GM21423 (cell line): ENCODE results near the gene SPHK1.

ENCODE experiments used
- ATAC-seq: cut with Tn5 transposase; IDR thresholded peaks from one replicate; pipeline ENCODE4 v1.9.1; 2021; ENCODE audit warnings: mild to moderate bottlenecking, moderate library complexity; ENCODE audit not compliant: unreplicated experiment

The SPHK1 gene

DNA sequence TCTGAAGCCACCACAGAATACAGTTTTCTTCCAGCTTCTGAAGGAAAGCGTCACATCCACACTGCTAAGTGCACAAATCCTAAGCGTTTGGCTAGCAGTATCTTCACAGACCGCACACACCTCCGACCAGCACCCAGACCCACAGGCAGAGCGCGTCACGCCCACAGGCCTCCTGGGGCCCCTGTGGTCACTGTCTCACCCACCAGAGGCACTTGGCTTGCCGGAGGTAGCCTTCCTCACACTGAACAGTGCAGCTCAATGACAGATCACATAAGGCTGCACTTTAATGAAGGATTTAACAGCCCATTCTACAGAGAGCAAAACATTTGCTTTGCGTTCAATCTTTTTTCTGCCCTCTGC lies 21.2 kb downstream of the SPHK1 start:
- no peak for ATAC-seq

DNA sequence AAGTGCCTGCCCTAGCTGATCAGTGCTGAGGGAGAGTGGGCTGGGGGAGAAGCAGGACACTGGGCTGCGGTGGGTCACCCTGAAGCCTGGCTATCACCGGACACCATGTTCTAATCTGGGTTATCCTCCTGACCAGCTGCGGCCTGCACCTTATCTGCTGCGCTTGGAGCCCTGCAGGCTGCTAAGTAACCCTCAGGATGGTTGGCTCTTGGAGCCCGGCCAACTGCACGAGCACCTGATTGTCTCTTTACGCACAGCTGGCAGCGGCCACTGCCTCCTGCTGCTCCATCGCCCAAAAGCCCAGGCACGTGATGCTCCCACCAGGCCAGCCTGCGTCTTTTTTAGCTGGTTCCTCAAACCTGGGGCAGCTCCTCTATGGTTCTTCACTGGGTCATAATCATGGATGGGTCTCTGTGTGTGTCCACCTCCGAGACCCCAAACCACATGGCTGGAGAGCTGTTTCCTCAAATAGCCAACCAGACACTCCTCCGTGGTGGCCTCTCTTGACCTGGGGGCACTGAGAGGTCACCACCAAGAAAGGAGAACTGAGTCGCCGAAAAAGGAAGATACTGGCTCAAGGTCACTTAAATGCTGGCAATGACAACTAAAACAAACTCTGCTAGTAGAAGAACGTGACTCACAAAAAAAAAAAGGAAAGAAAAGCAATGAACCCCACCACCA lies 21.7 kb downstream of the SPHK1 start:
- no peak for ATAC-seq

DNA sequence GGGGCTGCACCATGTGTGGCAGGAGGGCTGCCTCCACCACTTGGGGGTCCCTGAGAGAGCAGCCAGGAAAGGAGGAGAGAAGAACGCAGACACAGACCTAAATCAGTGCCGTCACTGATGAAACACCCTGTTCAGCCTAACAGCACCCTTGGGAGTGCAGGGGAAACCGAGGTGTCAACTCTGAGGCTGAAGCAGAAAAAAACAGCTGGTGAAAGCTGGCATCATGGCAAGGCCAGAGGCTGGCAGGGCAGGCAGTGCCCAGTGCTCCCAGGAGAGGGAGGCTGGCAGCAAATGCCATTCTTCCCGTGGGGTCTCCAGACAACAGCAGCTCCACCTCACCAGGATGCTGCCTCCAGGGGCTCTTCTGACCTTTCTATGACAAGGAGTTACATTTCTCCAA lies 23.1 kb downstream of the SPHK1 start:
- ATAC-seq = no peak

DNA sequence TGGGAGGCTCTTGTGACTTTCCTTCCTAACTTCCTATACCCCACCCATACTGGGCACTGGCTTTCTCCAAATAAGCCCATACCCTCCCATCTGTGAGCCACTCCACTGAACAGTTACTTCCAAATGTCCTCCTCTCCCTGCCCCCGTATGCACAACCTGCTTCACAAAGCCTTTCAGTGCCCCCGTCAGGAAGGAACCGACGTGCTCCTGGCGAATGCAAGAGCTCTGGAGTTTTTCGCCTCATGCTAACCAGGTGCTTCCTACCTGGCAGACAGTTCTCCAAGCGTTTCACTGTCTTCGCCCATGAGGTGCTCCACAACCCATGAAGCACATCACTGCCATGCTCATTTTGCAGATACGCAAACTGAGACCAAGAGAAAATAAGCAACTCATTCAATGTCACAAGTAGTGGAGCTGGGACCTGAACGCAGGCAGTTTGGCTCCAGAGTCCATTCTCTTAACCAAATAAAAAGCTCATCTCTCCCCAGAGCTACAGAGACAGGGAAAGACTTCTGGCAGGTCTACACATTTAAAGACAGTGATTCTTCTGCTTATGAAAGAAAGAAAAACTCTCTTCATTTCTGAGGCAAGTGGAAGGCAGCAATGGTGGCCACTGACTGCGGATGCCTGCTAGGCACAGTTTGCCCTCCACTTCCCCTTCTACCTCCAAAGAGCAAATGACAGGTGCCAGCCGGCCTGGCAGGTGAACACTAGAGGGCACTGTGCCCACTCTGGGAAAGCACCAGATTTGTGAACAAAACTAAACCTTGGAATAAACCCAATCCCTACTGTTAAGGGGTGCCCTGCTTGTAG lies 23.8 kb downstream of the SPHK1 start:
- no peak for ATAC-seq

DNA sequence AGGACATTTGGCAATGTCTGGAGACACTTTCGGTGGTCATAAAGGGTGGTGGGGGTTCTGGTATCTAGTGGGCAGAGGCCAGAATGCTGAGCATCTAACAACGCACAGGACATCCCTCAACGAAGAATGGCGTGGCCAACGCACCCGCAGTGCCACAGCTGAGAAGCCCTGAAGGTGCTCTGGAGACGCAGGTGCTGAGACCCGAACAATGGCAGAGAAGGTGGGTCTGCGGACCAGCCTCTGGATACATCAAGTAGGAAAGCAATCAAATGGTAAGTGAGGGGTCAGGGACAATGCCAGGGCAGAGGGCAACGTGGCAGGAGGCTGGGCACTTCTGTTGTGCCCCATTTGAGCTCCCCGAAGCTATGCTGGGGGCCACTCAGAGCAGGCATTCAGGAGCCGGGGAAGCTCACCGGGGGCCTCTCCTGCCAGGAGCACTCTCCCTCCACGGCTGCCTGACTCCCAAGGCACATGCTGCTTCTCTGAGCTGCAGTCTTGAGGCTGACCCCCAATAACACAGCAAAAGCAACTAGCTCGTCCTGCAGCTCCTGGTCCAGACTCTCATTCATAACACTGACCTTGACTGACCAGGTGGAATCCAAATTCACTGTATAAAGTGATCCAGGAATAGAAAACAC lies 26.0 kb downstream of the SPHK1 start:
- ATAC-seq = no peak

DNA sequence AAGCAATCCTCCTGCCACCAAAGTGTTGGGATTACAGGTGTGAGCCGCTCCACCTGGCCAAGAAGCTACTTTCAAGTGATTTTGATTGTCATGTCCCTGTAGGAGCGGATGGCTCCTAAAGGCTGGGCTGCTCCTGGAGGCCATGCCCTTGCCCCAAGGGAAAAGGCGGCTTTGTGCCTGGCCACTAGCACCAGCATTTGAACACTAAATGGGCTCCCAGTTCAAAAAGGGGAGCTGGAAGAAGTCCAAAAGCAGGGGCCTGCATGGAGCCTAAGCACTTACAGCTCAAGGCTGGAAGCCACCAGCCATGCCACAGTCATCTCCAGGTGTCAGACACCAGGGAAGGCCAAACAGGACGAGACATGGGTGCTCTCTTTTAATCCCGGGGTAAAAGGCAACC lies 26.8 kb downstream of the SPHK1 start:
- ATAC-seq = no peak

DNA sequence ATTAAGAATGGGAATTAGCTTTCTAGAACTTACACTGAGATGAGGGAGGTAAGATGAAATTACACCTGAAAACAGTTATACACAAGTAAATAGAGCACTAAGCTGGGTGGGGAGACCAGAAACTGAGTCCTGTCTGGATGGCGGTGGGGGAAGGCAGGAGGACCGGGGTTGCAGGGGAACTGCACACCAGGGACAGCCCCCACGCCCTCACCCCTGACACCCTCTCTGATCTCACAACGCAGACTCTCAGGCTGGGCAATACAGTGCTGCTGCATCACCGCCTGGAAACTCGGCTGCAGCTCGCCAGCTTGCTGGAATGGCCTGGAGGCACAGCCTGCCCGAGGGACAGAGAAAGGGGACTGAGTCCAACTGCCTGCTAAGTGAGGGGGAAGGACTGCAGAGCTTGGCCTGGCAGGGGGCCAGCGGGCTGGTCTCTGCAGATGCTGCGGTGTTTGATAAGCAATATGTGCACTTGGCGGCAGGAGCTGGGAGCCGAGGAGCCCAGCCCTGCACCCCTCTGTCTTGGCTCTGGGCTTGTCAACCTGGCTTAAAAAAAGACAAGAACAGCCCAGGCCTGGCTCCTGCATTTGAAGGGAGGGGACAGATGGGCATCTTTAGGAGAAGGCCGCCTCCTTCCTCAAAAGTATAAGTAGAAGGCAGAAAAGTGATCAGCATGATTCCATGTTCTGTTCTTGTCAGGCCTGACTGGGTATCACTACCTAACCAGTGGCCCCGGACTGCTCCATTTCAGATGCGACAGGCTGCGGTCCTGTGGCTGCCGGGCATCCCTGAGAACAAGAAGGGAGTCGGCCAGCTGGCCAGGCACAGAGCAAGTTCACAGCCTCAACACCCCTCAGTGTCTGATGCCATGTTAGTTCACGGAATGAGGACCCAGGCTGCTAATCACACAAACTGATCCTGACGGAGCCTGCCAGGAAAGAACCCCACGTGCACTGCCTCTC lies 30.2 kb downstream of the SPHK1 start:
- no peak for ATAC-seq

DNA sequence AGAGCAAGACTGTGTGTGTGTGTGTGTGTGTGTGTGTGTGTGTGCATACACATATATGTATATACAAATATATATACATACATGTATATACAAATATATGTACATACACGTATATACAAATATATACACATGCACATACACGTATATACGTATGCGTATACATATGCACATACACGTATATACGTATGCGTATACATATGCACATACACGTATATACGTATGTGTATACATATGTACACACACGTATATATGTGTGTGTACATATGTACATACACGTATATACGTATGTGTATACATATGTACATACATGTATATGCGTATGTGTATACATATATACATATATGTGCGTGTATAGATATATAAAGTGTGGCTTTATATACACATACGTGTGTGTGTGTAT lies 31.4 kb downstream of the SPHK1 start:
- no peak for ATAC-seq

DNA sequence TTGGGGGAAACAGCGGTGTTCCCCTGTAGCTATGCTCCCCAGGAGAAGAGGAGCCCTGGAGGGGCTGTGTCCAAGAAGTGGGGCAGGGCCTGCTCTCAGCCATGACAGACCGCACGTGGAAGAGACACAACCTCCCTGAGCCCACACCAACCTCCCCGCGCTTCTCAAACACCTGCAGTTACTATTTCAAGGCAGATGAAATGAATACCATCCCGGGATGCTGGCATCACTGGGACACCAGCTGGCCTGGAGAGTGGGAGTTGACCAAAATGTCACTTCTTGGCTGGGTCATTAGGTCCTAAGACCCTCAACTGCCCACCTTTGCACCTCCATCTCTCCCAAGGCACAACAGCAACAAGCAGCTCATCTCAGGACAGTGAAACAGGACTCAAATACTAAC lies 32.0 kb downstream of the SPHK1 start:
- no peak for ATAC-seq

DNA sequence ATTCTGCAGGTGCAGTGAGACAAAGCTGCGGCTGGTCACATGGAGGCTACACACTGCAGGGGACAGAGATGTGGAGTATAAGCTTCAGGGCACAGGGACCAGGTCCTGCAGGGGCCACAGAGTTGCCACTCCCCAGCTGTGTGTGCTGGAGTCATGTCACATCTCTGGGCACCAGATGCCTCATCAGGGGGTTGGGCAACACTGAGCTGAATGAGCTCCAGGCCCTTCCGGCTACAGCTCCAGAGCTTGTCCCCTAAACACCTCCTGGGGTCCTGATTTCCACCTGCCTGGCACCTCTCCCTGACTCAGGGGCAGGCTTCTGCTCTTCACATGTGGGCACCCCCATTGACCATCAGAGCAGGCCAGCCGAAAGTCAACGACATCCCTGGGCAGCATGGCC lies 32.5 kb downstream of the SPHK1 start:
- no peak for ATAC-seq

DNA sequence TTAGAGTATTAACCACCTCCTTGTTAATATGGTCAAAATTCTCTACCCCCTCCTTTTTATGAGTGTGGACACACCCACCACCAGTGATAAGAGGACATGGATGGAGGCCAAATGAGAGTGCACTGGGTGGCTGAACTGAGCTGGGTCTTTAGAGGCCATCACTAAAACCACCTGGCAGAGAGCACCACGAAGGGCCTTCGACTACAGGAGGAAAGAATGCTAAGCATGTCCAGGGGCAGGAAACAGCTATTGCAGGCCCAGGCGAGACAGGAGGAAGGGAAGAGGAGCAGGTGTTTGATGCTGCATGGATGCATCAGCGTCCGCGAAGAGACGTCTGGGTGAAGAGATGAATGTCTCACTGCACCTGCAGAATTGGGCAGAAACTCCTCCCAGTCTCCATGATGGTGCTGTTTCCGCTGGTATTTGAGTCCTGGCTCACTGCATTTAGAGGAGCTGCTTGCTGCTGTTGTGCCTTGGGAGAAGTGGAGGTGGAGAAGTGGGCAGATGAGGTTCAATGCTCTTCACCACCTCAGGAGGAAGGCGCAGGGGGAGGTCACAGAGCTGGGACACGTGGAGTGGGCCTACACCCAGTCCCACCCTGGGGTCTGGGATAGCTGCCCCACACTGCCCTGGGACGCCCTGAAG lies 33.2 kb downstream of the SPHK1 start:
- no peak for ATAC-seq

DNA sequence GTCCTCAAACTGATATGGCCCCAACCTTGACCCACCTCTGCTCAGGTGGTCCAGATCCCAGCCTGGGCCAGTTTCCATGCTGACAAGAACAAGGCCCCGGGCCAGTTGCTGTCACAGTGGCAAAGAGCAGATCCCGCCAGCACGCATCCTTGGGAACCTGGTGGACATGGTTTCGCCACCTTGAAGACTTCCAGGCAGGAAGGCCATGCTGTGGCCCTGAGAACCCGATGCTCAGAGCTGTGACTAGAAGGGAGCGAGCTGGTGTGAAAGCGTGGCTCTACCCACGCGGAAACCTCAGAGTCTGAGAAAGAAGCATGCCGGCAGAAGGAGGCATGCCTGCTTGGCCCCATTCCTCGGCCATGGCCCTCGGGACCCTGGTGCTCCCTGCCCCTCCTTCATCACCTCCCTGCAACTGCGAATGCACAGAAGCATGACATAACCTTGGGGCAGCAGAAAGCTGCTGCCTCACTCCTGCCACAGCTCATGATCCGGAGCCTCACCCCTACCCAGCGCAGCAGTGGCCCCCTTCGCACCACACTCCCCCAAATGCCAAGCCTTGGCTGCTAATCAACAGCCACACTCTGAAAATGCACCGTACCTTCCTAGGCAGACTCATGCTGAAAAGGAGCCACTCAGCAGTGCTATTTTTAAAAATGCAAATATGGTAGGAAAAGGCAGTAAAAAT lies 35.3 kb downstream of the SPHK1 start:
- ATAC-seq = no peak

DNA sequence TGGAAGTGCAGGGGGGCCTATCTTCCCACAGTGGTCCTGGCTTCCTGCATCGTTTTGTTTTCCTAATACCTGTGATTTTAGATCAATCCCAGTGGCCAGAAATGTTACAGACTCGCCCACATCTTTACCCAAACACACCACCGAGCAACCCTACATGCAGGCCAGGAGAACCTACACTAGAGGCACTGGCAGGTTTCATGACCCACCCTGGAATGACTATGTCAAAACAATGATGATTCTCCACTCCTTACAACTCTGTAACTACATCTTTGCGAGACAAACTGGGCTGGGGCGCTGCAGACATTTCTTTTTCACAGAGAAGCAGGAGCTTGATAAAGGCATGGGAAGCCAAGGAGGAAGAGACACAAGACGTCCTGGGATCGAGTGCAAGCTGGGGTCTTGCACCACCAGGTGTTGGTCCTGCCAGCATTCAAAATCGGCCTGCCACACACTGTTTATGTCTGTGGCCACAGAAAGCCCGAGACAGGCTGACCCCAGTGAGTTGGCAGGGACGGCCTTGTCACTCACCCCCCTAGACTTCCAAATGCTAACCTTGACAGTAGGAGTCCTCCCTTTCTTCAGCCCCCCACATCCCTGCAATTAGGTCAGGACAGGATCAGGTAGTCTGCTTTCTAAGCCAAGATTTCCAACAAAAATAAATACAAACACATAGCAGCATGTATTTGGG lies 36.1 kb downstream of the SPHK1 start:
- no peak for ATAC-seq

DNA sequence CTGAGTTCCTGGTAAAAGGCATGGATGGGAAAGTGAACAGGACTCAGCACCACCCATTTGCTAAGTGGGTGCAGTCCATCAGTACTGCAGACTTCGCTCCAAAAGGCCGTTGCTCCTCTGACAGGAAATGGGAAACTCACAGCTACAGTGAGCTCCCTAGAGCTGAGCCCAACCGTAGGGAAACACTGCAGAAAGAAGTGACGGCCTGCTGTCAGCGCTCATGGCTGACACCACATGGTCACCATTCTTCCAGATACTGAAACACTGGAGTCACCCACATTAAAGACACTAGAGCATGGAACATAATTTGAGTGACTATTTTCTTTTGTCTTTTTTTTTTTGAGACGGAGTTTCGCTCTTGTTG lies 36.6 kb downstream of the SPHK1 start:
- no peak for ATAC-seq

DNA sequence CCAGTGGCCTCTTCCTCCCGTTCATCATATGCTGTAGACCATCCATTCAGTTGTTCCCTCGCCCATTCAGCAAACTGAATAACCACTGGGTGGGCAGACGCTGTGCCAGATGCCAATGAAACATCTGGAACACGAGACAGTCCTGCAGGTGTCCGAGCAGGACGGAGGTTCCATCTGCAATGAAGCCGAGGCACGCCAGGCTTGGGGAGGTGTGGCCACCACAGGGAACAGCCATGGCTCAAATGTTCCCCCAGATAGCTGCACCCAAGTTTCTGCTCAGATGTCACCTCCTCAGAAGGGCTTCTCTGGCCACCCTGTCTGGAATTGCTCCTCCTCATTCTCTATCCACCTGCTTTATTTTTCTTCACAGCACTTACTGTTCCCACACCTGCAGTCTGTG lies 38.0 kb downstream of the SPHK1 start:
- no peak for ATAC-seq

DNA sequence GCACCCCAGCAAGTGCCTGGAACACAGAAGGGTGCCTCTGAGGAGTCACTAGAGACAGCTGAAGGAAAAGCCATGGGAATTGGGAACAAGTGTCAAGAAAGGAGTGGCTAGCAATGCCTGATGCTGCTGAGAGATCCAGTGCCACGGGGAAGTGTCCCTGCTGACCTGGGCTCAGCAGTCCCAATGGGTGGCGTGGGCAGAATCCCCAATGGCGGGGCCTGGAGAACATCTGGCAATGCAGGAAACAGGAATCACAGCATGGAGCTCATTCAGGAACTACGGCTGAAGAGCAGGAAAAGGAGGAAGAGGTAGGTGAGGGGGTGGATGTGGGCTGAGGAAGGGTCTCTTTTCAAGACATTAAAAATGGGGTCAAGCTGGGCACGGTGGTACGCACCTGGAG lies 38.5 kb downstream of the SPHK1 start:
- no peak for ATAC-seq

DNA sequence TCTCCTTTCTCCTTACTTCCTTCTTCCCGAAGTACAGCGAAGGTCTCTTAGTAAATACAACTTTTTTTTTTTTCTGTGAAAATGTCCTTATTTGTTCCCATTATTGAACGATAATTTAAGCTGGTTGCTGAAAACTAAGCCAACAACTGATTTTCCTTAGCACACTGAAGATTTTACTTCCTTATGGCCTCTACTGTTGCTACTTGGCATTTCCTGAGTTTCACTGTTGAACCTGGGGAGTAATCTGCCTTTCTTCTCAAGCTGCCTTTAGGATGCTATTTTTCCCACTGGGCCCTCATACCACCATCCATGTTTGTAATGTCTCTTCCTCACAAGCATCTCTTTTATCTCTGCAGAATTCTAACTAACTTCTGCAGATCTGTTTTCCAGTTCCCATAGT lies 42.4 kb downstream of the SPHK1 start:
- ATAC-seq = no peak

DNA sequence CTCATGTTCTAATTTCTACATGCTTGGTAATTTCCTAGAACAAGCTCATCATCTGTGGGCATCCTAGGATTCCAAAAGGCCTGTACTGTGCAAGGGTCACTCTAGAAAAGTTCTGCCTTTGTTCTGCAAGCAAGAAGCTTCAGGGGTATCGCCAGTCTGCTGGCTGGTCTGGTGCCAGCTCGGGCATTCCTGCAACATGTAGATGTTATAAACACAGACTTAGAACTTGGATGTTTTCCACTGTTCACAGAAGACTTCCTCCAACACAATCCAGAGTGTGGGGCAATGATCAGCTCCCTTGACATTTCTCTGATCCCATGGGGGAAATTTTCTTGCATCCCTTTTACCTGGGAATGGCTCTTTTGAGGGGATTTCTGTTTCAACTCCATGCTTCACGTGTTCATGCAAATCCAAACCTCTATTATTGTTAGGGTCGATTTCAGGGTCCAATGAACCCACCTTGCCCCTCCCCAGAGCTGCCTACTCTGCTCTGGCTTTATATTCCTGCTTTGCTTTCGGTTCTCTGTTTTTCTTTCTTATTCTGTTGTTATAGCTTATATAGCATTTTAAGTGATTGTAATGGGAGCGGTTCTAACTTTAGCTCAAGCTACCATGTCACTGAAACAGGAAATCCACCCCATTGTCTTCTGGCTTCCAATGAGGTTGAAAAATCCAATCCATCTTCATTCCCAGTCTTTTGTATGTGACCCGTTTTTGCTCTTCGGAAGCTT lies 43.3 kb downstream of the SPHK1 start:
- no peak for ATAC-seq

DNA sequence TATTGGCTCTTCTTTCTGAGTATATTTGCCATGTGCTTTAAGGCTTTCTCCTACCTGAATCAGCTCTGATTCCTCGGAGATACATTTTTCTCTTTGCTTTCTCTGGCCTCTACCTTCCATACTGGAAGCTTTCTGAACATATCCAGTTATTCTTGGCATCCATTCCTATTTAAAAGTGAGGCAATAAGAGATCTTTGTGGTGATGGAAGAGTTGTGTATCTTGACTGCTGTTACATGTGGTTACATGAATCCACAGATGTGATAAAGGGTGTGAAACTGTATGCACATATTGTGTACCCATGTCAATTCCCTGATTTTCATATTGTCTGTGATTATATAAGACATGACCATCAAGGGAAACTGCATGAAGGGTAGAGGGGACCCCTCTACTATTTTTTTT lies 44.1 kb downstream of the SPHK1 start:
- no peak for ATAC-seq
